ENCODE results near the gene NOTUM. TPM values are rescaled to one million over a fixed set of nuclear protein-coding genes. Genes with fewer than 3 reads are reported as not detected.

Gene NOTUM
- total RNA-seq, 1 experiment from 2014 or later = not detected

DNA sequence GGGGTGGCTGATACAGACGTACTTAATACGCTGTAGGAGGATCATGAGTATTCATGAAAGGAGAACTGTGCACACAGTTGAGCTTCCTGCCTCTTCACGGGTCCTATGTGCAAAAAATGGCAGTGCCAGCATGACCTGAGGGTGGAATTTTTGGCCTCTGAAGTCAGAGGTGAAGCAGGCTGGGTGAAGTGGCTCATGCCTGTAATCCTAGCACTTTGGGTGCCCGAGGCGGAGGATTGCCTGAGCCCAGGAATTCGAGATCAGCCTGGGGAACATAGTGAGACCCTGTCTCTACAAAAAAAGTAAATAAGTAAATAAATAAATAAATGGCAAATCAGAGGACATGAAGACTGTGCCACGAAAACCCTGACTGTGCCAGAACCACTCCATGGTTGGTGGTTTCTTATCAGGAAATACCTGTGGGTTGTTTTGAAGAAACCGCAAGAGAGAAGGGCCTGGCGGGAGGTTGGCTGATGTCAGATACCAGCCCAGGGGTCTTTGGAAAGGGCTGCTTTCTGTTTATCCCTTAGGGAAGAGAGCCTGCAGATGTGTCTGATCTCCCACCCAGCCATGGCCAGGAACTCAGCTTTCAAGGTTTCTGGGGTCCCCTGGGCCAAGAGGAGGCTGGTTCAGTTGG, 19.8 kb upstream of the NOTUM start:
- no peak overlapping the region for H3K27ac Mint-ChIP-seq (ENCODE audit: unreplicated experiment)
- BruUV-seq (replicated peaks) = no TSS peak

DNA sequence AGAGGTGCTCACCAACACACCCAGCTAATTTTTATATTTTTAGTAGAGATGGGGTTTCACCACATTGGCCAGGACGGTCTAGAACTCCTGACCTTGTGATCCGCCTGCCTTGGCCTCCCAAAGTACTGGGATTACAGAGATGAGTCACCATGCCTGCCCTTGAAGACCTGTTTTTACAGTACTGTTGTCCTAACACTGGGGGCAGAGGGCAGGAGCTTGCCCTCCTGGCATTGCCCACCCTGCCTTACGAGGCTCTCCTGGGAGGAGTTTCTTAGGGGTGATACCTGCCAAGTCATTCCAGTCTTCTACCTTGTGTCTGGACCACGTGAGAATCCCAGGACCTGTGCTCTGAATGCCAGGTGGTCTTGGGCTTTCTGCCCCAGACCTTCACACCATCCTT, 19.1 kb upstream of the NOTUM start:
- BruUV-seq (replicated peaks) = no TSS peak
- CTCF ChIA-PET = no interaction called here
- no peak for DNase-seq

More for the DNA sequence above, 19.8 kb upstream of the NOTUM start:
- H3K27me3 Mint-ChIP-seq (ENCODE audit: unreplicated experiment) = no peaks in the 10 kb centered on the region
- peaks cover 12% of the 10 kb centered on the region for H3K4me1 Mint-ChIP-seq (ENCODE audit: low read depth, unreplicated experiment)
- intact Hi-C loops (cut with micrococcal nuclease; ENCODE audit: unreplicated experiment) = no loop called here
- no peak overlapping the region for H3K4me3 Mint-ChIP-seq (ENCODE audit: low read depth, unreplicated experiment)
- no peaks in the 10 kb centered on the region for H3K9me3 Mint-ChIP-seq (ENCODE audit: low read depth, unreplicated experiment)
- no peak for DNase-seq
- H3K36me3 Mint-ChIP-seq (ENCODE audit: insufficient read depth, unreplicated experiment) = peaks cover 51% of the 10 kb centered on the region
- CTCF ChIA-PET = no interaction called here
- TF ChIP-seq, protein P1, sequence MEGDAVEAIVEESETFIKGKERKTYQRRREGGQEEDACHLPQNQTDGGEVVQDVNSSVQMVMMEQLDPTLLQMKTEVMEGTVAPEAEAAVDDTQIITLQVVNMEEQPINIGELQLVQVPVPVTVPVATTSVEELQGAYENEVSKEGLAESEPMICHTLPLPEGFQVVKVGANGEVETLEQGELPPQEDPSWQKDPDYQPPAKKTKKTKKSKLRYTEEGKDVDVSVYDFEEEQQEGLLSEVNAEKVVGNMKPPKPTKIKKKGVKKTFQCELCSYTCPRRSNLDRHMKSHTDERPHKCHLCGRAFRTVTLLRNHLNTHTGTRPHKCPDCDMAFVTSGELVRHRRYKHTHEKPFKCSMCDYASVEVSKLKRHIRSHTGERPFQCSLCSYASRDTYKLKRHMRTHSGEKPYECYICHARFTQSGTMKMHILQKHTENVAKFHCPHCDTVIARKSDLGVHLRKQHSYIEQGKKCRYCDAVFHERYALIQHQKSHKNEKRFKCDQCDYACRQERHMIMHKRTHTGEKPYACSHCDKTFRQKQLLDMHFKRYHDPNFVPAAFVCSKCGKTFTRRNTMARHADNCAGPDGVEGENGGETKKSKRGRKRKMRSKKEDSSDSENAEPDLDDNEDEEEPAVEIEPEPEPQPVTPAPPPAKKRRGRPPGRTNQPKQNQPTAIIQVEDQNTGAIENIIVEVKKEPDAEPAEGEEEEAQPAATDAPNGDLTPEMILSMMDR (IDR thresholded peaks at IDR 0.05; ENCODE audit: unreplicated experiment) = no peak

DNA sequence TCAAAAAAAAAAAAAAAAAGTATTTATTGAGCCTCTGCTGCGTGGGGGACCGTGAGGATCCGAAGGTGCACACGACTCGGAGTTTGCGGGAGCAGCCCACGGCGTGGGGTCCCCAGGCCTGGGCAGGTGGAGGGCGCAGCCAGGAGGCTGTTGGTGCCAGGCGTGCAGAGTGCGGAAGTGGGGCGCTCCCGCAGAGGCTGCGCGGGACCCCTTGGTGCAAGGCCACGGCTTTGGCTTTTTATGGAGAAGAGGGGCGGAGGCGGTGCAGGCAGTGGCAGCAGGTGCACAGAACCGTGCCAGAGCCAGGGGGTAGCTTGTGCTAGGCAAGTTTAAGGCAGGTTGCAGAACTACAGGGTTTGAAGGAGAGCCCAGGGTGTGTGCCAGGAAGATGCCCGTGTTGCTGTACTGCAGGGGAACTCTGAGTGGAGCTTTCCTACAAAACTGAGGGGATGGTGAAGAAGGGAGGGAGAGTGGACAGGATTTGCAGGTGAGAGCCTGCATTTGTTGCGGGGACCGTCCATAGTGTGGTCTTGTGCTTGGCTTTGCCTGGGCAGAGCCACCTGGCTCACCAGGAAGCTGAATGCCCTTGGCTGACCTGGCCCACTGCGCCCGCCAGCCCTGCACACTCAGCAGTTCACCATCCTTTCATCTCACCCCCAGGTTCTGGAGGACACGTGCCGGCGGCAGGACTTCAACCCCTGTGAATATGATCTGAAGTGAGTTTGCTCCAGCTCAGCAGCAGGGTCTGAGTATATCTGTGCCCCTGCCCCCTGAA, 17.7 kb upstream of the NOTUM start:
- H3K36me3 Mint-ChIP-seq (ENCODE audit: insufficient read depth, unreplicated experiment) = peaks cover 44% of the 10 kb centered on the region
- peaks cover 12% of the 10 kb centered on the region for H3K4me1 Mint-ChIP-seq (ENCODE audit: low read depth, unreplicated experiment)
- CTCF ChIA-PET = interaction anchor here (0.7 kb wide), 1 partner anchor 123 kb away, joined by 3 read pairs; no protein-coding TSS in a partner anchor
- no peak for DNase-seq
- no TSS peak for BruUV-seq (replicated peaks)
- H3K27ac Mint-ChIP-seq (ENCODE audit: unreplicated experiment) = no peak overlapping the region
- intact Hi-C loops (cut with micrococcal nuclease; ENCODE audit: unreplicated experiment) = no loop called here
- TF ChIP-seq, protein P1 (IDR thresholded peaks at IDR 0.05; ENCODE audit: unreplicated experiment) = no peak
- H3K9me3 Mint-ChIP-seq (ENCODE audit: low read depth, unreplicated experiment) = peaks cover 2% of the 10 kb centered on the region
- peak overlapping the region; percentile 91 for H3K4me3 Mint-ChIP-seq (ENCODE audit: low read depth, unreplicated experiment)
- H3K27me3 Mint-ChIP-seq (ENCODE audit: unreplicated experiment) = no peaks in the 10 kb centered on the region

More for the DNA sequence above, 19.1 kb upstream of the NOTUM start:
- peaks cover 51% of the 10 kb centered on the region for H3K36me3 Mint-ChIP-seq (ENCODE audit: insufficient read depth, unreplicated experiment)
- no peaks in the 10 kb centered on the region for H3K27me3 Mint-ChIP-seq (ENCODE audit: unreplicated experiment)
- H3K4me3 Mint-ChIP-seq (ENCODE audit: low read depth, unreplicated experiment) = no peak overlapping the region
- H3K9me3 Mint-ChIP-seq (ENCODE audit: low read depth, unreplicated experiment) = no peaks in the 10 kb centered on the region
- intact Hi-C loops (cut with micrococcal nuclease; ENCODE audit: unreplicated experiment) = no loop called here
- no peak overlapping the region for H3K27ac Mint-ChIP-seq (ENCODE audit: unreplicated experiment)
- TF ChIP-seq, protein P1 (IDR thresholded peaks at IDR 0.05; ENCODE audit: unreplicated experiment) = no peak
- H3K4me1 Mint-ChIP-seq (ENCODE audit: low read depth, unreplicated experiment) = peaks cover 12% of the 10 kb centered on the region

DNA sequence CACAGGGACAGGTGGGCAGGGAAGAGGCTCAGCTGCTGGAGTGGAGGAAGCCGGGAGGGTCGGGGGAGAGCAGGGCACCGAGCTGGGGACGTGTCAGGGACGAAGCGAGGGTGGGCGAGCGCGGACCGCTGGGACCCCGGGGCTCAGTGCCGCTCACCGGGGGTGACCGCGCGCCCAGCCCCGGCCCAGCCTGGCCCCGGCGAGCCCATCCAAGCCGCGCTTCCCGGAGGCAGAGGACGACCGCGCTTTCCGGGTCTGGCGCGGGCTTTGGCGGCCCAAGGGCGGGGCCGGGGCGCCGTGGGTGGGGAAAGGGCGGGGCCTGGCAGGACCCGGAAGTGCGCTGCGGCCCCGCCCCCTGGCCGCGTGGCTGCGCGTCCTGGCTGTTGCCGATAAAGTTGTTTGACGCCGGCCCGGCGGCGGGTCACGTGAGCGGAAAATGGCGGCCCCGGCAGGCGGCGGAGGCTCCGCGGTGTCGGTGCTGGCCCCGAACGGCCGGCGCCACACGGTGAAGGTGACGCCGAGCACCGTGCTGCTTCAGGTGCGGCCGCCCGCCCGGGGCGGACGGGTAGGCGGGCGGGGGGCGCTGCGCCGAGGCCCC, 16.3 kb upstream of the NOTUM start, which contains the start of gene ASPSCR1:
TSS of gene ASPSCR1 (plus strand) at position 419 of the 598 bp plus-strand sequence. CDS start at position 437, 18 bp downstream.
- Mint-ChIP-seq H3K9me3 (ENCODE audit: low read depth, unreplicated experiment) (peaks cover 6% of the 10 kb centered on the region), H3K4me3 (ENCODE audit: low read depth, unreplicated experiment) (peak within 1 kb of the TSS; percentile 91), H3K27me3 (ENCODE audit: unreplicated experiment) (no peaks in the 10 kb centered on the region), H3K4me1 (ENCODE audit: low read depth, unreplicated experiment) (peaks cover 12% of the 10 kb centered on the region), H3K27ac (ENCODE audit: unreplicated experiment) (peak within 1 kb of the TSS; percentile 95), H3K36me3 (ENCODE audit: insufficient read depth, unreplicated experiment) (peaks cover 35% of the 10 kb centered on the region)
- peak; percentile 95 for DNase-seq
- intact Hi-C loops (cut with micrococcal nuclease; ENCODE audit: unreplicated experiment) = no loop called here
- CTCF ChIA-PET = no interaction called here
- TF ChIP-seq, protein P1 (IDR thresholded peaks at IDR 0.05; ENCODE audit: unreplicated experiment) = no peak
- BruUV-seq (replicated peaks) = no TSS peak
